GM21737 (cell line): Measurements from ENCODE around the gene INHBE.
A peak's percentile ranks its signal among the peaks of the same experiment; 100 is the strongest.

Source experiments
- ATAC-seq: cut with Tn5 transposase; IDR thresholded peaks from one replicate; pipeline ENCODE4 v1.9.1; 2021; ENCODE audit warnings: mild to moderate bottlenecking, moderate library complexity; ENCODE audit not compliant: unreplicated experiment

INHBE gene

DNA sequence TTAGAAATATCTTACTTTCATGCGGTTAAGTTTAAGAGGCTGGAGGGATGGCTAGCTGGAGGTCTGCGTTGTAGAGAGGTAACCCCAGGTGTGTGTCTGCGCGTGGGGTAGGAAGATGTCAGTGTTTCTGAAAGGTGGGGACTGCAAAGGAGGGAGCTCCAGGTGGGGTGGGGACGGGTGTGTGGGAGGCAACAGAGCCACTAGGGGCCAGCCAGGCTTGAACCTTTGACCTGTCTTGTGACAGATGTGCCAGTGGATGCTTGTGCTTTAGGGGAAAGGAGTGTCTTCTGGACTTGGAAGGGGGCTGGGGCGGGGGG lies 5.3 kb downstream of the INHBE start:
- no peak for ATAC-seq

DNA sequence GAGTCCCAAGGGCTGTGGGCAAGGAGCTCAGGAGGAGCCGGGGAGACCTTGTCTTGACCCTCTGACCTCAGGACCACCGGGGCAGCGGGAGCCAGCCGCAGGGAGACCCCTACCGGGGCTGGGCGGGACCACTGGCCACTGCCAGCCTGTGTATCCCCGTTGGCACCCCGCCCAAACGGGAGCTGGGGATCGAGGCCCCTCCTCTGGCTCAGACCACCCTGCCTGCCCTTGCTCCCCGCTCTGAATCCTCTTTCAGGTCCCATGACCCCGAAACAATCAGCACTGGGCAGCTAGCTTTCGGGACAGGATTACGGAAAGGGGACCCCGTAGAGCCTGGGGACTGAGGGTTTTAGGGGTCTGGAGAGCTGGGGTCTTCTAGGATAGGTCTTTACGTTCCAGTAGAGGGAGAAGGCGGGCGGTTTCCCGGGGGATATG lies 5.8 kb downstream of the INHBE start:
- no peak for ATAC-seq

DNA sequence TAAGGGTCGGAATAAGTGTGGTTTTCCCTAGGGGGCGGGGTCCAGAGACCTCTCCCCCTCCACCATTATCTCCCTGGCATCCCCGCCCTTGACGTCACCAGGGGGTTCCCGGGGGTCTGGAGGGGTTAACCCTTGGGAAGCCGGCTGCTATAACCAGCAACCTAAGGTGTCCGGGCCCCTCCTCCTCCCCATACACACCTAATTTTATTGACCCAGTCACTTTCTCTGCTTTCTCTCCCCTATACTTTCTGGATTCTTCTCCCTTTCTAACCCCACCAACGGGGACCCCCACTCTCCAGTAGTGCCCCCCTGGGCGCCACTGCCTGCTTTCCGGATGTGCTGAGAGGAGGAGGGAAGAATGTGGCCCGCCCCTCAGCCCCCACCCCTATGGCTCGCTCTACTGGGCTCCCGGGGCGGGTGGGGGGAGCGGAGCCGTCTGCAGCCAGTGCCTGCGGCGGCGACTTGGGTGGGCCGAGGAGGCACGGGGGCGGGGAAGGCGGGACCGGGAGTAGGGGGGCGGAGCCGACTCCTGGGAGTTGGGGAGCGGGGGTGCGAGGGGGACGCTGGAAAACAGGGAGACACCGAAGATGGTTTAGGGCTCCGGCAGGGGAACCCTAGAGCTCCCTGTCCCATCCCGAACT lies 6.3 kb downstream of the INHBE start:
- ATAC-seq: no peak

DNA sequence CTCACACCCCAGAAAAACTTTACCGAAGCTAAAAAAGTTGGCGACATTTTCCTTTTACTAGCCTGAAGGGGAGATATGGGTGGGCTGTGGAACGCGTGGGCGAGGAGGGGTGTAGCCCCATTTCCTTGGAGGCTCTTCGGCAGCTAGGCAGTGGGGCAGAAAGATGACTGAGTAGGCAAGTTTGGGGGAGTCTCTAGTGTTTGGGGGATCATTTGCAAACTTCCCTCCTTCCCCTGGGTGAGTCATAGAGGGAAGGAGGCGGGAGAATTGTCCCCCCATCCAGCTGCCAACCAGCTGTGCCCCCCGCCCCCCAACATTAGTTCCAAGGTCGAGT lies 6.8 kb downstream of the INHBE start:
- no peak for ATAC-seq

DNA sequence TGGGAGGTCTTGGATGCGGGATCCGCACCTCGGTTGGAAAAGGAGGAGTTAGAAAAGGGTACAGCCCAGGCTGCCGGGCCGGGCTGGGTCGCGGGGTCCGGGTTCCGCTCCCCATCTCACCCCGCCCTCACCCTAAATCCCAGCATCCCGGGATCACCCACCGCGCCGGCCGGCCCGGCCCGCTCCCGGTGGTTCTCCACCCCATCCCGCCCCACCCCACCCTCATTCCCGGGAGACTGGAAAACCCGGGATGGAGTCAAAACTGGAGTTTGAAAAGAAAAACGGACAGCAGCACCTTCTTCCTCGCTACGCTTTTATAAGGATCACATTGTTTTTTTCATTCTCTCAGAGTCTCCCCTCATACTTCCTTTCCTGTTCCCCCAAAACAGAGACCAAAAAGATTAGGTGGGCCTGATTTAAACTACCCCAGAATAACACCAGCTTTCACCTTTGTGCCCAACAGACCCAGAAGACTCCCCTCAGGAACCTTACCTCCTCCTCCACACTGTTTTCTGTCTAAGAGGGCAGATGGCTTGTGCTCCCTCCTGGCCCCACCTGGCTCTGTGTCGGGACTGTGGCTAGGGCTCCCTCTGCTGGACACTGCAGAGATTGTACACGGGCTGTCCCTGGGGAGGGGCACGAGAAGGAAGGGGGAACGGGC lies 7.3 kb downstream of the INHBE start:
- ATAC-seq: peak; percentile 63

DNA sequence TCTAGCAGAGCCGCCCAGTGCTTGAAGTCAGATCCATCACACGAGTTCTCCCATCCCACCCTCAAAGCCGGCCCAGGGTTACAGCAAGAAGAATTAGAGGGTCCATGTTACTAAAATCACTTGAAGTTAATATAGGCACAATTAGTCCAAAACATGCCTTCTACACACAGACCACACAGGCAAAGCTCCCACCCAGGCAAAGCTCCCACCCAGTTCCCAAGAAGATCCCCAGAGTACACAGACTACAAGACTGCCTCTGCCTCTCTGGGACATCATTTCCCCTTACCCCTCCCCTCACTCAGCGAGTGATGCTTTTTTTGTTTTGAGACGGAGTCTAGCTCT lies 7.8 kb downstream of the INHBE start:
- no peak for ATAC-seq

DNA sequence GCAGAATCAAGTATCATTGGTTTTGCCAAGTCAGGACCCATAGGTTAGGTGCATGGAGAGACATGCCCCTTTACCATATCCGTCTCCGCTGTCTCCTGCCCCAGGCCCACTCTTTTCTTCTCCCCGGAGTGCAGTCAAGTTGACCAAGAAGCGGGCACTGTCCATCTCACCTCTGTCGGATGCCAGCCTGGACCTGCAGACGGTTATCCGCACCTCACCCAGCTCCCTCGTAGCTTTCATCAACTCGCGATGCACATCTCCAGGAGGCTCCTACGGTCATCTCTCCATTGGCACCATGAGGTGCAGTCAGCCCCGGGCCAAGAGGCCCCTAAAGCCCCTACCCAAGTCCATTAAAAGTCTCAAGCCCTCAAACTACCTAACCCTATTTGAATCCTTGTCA lies 9.5 kb downstream of the INHBE start:
- ATAC-seq: no peak

DNA sequence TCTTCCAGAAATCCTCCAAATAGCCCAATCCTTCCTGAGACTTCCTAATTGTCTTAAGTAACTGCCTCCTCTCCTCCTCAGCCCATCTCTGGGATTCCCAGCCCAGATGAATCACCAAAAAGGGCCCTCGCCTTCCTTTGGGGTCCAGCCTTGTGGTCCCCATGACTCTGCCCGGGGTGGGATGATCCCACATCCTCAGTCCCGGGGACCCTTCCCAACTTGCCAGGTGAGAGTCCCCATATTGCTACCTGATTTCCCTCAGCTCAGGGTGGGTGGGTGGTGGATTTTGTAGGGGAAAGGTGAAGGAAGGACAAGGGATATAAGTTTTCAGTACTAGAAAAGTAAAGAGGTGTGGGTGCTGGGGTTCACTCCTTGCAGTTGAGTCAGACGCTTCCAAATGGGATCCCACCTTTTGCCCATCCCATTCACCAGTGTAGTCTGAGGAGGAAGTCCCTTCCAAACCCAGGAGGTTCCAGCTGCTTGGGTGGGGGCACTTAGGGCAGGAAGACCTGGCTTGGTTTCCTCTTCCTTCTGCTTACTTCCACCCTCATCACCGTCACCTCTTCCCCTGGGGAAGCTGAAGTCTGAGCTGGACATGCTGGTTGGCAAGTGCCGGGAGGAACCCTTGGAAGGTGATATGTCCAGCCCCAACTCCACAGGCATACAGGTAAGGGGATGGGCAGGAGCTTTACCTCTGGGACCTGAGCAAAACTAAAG lies 10.1 kb downstream of the INHBE start:
- ATAC-seq: no peak

DNA sequence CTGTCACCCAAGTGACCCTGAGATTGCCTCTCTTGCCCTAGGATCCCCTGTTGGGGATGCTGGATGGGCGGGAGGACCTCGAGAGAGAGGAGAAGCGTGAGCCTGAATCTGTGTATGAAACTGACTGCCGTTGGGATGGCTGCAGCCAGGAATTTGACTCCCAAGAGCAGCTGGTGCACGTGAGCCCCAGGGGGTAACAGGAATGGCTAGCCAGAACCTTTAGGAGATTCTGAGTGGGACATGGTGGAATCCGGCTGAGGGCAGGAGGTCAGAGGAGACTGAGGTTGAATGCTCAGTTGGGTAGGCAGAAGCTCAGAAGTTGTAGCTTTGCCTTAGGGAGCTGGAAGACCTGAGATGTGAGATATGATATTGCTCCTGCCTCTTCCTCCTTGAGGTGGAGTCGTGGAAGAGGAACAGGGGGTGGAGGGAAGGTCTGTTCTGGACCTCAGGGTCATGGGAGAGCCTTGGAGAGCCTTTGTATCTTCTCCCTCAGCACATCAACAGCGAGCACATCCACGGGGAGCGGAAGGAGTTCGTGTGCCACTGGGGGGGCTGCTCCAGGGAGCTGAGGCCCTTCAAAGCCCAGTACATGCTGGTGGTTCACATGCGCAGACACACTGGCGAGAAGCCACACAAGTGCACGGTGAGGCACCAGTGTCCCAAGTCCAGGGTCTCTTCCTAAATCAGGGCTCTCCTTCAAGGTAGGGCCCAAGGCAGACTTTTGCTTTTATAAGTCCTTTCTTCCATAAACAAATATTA lies 10.8 kb downstream of the INHBE start:
- ATAC-seq: no peak

DNA sequence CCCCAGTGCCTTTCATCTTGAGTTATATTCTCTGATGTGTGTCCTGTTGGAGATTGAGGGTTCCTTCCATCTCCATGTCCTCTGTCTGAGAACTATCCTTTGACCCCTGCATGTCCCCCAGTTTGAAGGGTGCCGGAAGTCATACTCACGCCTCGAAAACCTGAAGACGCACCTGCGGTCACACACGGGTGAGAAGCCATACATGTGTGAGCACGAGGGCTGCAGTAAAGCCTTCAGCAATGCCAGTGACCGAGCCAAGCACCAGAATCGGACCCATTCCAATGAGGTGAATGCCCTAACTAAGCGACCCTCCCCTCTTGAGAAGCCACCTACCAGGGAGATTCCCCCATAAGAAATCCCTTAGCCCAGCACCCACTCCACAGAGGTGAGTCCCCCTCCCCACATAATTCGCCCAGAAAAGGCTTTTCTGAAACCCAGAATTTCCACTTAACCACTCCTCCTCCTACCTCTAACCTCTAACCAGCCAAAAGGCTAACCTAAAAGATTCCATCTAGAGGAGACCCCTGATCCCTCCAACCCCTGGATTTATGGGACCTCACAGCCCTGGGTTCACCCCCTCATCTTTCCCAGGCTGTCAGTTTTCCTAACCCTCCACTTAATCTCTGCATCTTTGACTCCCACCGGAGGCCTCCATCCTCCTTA lies 12.2 kb downstream of the INHBE start:
- no peak for ATAC-seq

DNA sequence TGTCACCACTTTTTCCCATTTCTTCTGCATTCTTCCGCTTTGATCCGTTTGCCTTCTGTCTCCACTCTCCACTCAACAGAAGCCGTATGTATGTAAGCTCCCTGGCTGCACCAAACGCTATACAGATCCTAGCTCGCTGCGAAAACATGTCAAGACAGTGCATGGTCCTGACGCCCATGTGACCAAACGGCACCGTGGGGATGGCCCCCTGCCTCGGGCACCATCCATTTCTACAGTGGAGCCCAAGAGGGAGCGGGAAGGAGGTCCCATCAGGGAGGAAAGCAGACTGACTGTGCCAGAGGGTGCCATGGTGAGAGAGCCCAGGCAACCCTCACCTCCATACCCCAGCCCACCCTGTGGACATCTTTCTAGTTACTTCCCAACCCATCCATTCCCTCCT lies 12.8 kb downstream of the INHBE start:
- ATAC-seq: no peak

DNA sequence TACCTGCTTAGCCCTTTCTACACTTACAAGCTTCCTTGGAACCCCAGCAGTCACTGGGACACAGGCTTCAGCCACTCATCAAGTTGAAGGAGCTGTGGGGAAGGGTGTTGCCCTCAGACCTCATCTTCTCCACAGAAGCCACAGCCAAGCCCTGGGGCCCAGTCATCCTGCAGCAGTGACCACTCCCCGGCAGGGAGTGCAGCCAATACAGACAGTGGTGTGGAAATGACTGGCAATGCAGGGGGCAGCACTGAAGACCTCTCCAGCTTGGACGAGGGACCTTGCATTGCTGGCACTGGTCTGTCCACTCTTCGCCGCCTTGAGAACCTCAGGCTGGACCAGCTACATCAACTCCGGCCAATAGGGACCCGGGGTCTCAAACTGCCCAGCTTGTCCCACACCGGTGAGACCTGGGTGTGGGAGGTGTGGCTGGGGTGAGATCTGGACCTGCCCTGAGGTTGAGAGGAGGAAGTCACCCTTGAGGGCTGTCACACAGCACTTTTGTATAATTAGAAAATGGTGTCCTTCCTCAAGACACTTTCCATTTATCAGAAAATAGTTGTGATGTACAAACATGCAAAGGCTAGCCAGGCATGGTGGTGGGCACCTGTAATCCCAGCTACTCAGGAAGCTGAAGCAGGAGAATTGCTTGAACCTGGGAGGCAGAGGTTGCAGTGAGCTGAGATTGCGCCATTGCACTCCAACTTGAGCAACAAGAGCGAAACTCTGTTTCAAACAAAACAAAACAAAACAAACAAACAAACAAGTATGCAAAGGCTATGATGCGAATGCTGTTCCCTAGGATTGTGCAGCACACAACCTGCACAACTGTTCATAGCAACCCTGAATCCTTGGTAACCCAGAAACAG lies 14.4 kb downstream of the INHBE start:
- ATAC-seq: no peak

DNA sequence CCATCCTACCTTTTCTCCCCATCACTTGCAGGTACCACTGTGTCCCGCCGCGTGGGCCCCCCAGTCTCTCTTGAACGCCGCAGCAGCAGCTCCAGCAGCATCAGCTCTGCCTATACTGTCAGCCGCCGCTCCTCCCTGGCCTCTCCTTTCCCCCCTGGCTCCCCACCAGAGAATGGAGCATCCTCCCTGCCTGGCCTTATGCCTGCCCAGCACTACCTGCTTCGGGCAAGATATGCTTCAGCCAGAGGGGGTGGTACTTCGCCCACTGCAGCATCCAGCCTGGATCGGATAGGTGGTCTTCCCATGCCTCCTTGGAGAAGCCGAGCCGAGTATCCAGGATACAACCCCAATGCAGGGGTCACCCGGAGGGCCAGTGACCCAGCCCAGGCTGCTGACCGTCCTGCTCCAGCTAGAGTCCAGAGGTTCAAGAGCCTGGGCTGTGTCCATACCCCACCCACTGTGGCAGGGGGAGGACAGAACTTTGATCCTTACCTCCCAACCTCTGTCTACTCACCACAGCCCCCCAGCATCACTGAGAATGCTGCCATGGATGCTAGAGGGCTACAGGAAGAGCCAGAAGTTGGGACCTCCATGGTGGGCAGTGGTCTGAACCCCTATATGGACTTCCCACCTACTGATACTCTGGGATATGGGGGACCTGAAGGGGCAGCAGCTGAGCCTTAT lies 15.3 kb downstream of the INHBE start:
- no peak for ATAC-seq

DNA sequence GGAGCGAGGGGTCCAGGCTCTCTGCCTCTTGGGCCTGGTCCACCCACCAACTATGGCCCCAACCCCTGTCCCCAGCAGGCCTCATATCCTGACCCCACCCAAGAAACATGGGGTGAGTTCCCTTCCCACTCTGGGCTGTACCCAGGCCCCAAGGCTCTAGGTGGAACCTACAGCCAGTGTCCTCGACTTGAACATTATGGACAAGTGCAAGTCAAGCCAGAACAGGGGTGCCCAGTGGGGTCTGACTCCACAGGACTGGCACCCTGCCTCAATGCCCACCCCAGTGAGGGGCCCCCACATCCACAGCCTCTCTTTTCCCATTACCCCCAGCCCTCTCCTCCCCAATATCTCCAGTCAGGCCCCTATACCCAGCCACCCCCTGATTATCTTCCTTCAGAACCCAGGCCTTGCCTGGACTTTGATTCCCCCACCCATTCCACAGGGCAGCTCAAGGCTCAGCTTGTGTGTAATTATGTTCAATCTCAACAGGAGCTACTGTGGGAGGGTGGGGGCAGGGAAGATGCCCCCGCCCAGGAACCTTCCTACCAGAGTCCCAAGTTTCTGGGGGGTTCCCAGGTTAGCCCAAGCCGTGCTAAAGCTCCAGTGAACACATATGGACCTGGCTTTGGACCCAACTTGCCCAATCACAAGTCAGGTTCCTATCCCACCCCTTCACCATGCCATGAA lies 16.0 kb downstream of the INHBE start:
- ATAC-seq: no peak

DNA sequence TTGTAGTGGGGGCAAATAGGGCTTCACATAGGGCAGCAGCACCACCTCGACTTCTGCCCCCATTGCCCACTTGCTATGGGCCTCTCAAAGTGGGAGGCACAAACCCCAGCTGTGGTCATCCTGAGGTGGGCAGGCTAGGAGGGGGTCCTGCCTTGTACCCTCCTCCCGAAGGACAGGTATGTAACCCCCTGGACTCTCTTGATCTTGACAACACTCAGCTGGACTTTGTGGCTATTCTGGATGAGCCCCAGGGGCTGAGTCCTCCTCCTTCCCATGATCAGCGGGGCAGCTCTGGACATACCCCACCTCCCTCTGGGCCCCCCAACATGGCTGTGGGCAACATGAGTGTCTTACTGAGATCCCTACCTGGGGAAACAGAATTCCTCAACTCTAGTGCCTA lies 16.6 kb downstream of the INHBE start:
- no peak for ATAC-seq

DNA sequence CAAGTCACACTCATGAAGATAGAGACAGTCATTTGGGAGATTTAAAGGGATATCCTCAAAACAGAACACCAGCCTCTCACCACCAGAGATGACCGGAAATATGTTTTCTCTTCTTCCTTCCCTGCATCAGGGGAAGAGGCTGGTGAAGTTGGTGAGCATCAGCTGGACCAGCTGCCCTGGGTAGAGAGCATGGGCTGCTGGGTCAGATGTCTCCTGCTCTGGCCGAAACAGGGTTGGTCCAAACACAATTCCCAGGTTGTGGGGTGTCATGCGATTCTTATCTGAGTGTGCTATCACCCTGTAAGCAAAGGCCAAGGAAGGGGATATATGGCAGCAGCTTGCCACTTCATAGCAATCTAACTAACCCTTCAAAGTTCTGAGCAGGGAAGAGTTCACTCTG lies 17.3 kb downstream of the INHBE start:
- ATAC-seq: no peak

DNA sequence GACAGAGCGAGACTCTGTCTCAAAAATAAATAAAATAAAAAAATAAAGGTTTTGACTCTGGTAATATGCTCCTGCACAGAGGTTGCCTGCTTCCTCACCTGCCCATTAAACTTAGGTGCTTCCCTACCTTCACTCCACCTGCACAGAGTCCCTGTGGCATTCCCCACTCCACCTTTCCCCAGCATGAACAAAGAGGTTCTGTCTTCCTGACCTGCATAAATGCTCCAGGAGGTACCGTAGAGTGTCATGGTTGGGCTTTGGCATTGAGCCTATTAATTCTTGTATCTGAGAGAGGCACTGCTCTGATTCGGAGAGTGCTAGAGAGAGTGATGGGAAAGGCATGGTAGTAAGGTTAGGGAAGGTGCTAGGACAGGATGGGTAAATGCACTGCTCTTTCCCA lies 18.3 kb downstream of the INHBE start:
- ATAC-seq: no peak

DNA sequence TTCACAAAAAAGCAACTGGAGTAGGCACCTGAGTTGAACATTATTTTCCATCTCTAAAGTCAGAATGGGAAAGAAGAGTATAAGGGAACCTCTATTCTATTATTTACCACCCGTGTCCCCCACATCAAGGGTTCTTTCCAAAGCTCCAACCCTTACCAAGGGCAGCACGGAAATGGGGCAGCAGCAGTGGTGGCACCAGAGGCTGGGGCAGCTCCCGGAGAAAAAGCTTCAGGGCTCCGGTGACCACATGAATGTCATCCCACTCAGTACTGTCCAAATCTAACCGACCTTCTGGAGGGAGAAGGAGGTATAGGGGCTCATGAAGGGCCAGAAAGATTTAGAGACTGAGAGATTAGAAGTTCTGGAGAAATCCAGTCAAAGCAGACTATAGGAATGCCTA lies 18.8 kb downstream of the INHBE start:
- ATAC-seq: no peak

DNA sequence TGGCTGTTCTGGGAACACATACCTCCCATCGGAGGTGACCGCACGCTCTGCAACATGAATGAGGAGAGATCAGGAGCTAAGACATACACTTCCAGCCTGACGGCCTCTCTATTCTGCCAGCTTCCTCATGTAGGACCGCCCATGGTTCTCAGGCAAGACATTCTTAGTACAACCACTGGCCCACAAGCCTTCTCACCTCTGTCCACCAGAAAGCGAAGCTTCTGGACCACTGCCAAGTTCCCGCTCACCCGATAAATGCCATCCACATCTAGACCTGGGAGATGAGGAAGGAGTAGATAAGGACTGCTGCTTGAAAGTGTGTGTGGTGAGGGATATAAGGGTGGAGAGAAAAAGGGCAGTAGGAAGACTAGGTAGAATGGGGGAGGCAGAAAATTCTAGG lies 19.3 kb downstream of the INHBE start:
- no peak for ATAC-seq
